HL-60 (cell line): Measurements from ENCODE around the gene TMOD2.

ENCODE experiments used
- DNase-seq, 2 experiments: peaks; one replicate each; pipeline ENCODE4 v3.0.0-alpha.2; 2010 to 2020; ENCODE audit warnings: low read depth in 1 of 2, low spot score in 1 of 2
- H3K27ac ChIP-seq: fragments of 250-450 bp; sonication (Bioruptor Pico); replicated peaks from 2 replicates; pipeline ENCODE4 v1.5.1; 2020; ENCODE audit warnings: mild to moderate bottlenecking, moderate library complexity
- H3K27me3 ChIP-seq: fragments of 250-450 bp; sonication (Bioruptor Pico); 2 replicates; pipeline ENCODE4 v1.5.1; 2021; ENCODE audit warnings: mild to moderate bottlenecking, moderate library complexity; ENCODE audit not compliant: insufficient read depth, poor library complexity, severe bottlenecking
- H3K4me3 ChIP-seq: replicated peaks from 2 replicates; pipeline ENCODE4 v1.5.1; 2011; ENCODE audit warnings: mild to moderate bottlenecking, control low read depth, low read length; ENCODE audit not compliant: insufficient read depth
- CTCF ChIP-seq: IDR thresholded peaks from one replicate; pipeline ENCODE4 v1.5.1; 2011; ENCODE audit warnings: low read length, control low read depth, inconsistent platforms; ENCODE audit not compliant: insufficient read depth
- GABPA ChIP-seq: IDR thresholded peaks from 2 replicates; pipeline ENCODE4 v1.6.1; 2012; ENCODE audit warnings: low read depth
- POLR2AphosphoS5 ChIP-seq: IDR thresholded peaks from 2 replicates; pipeline ENCODE4 v1.6.1; 2012; ENCODE audit warnings: low read depth
- REST ChIP-seq: IDR thresholded peaks from 2 replicates; pipeline ENCODE4 v1.6.1; 2012; ENCODE audit warnings: low read depth; ENCODE audit not compliant: insufficient replicate concordance
- SPI1 ChIP-seq: IDR thresholded peaks from 2 replicates; pipeline ENCODE4 v1.6.1; 2012; ENCODE audit warnings: low read depth, mild to moderate bottlenecking, borderline replicate concordance

The TMOD2 gene

GRCh38 chr15:51759557-51760070 is 8.2 kb downstream of the TMOD2 start:
- no peak for TF ChIP-seq GABPA
- TF ChIP-seq REST: no peak
- TF ChIP-seq SPI1: no peak
- TF ChIP-seq CTCF: no peak
- no peak for TF ChIP-seq POLR2AphosphoS5
- no peaks in the 10 kb centered on the region for H3K27me3 ChIP-seq
- H3K27ac ChIP-seq: no peak overlapping the region
- no peak overlapping the region for H3K4me3 ChIP-seq
- DNase-seq: peak in 1 of 2 experiments; percentile 61

- Histone ChIP-seq H3K27ac (no peak overlapping the region), H3K27me3 (no peaks in the 10 kb centered on the region), H3K4me3 (no peak overlapping the region)
- TF ChIP-seq SPI1 (peak; percentile 92), CTCF (no peak)
- no peak for DNase-seq
Observed at GRCh38 chr15:51760805-51761204, 9.4 kb downstream of the TMOD2 start.

- no peak overlapping the region for H3K4me3 ChIP-seq
- TF ChIP-seq POLR2AphosphoS5: no peak
- no peak for TF ChIP-seq GABPA
- no peak for TF ChIP-seq SPI1
- no peak for TF ChIP-seq REST
- TF ChIP-seq CTCF: no peak
- H3K27ac ChIP-seq: no peak overlapping the region
- no peak for DNase-seq
- H3K27me3 ChIP-seq: no peaks in the 10 kb centered on the region
Observed at GRCh38 chr15:51765751-51766150, 14.4 kb downstream of the TMOD2 start.

GRCh38 chr15:51766341-51766740 is 14.9 kb downstream of the TMOD2 start:
- Histone ChIP-seq H3K27ac (no peak overlapping the region), H3K27me3 (no peaks in the 10 kb centered on the region), H3K4me3 (no peak overlapping the region)
- no peak for DNase-seq
- TF ChIP-seq POLR2AphosphoS5 (no peak), SPI1 (peak; percentile 33; the same call in 1 of the 2 replicates)
